SJCRH30 (cell line): ENCODE measurements around the gene PIP4K2C. TPM values are rescaled to one million over a fixed set of nuclear protein-coding genes. Genes with fewer than 3 reads are reported as not detected.
A peak's percentile ranks its signal among the peaks of the same experiment; 100 is the strongest.
"Not testable (repeated sequence)": the region's sequence is repeated elsewhere in the genome, so short reads cannot be mapped to it uniquely, and the experiment has no call there.

Source experiments
- DNase-seq, 2 experiments: peaks; one replicate each; pipeline ENCODE4 v3.0.0-alpha.2; 2015 to 2020
- H3K27ac ChIP-seq: fragments of 250-450 bp; sonication (Bioruptor Pico); 2 replicates; pipeline ENCODE4 v1.5.1; 2020; ENCODE audit warnings: mild to moderate bottlenecking, moderate library complexity
- H3K27me3 ChIP-seq: fragments of 250-450 bp; sonication (Bioruptor Pico); 2 replicates; pipeline ENCODE4 v1.5.1; 2020; ENCODE audit warnings: mild to moderate bottlenecking, moderate library complexity
- H3K36me3 ChIP-seq: fragments of 250-450 bp; sonication (Bioruptor Pico); 2 replicates; pipeline ENCODE4 v1.5.1; 2020; ENCODE audit warnings: mild to moderate bottlenecking, moderate library complexity
- H3K4me1 ChIP-seq: fragments of 250-450 bp; sonication (Bioruptor Pico); 2 replicates; pipeline ENCODE4 v1.5.1; 2020; ENCODE audit warnings: mild to moderate bottlenecking, moderate library complexity
- H3K4me3 ChIP-seq: fragments of 250-450 bp; sonication (Bioruptor Pico); 2 replicates; pipeline ENCODE4 v1.5.1; 2020; ENCODE audit warnings: mild to moderate bottlenecking, moderate library complexity
- H3K9me3 ChIP-seq: fragments of 250-450 bp; sonication (Bioruptor Pico); replicated peaks from 2 replicates; pipeline ENCODE4 v1.5.1; 2020; ENCODE audit warnings: mild to moderate bottlenecking, moderate library complexity
- total RNA-seq: library from RNA; depleted of rRNA; stranded (reverse); fragments of >200 nt; shearing (Covaris generic); gene quantifications from 2 replicates; pipeline ENCODE4 v1.2.3, GENCODE V29; 2014

PIP4K2C gene
- total RNA-seq, 1 experiment from 2014 or later = 171 TPM

DNA sequence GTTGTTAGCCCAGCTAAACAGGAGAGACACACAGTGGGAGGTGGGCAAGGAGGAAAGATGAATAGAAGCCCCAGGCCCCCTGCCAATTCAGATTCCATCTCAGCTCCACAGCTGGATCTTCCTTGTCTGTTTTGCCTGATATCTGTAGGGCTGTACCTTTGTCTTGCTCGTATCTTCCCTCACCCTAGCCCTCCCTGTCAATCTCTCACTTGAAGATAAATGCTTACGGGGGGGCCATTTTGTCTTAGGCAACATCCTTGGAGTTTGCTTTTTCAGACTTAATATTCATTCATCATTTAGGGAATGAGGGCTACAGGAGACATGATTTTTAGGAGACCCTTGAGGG, 38.7 kb upstream of the PIP4K2C start:
- Histone ChIP-seq H3K4me1 (no peaks in the 10 kb centered on the region), H3K27me3 (peaks cover 34% of the 10 kb centered on the region), H3K4me3 (no peak overlapping the region), H3K27ac (no peak overlapping the region), H3K36me3 (no peaks in the 10 kb centered on the region), H3K9me3 (no peaks in the 10 kb centered on the region)
- DNase-seq = no peak

DNA sequence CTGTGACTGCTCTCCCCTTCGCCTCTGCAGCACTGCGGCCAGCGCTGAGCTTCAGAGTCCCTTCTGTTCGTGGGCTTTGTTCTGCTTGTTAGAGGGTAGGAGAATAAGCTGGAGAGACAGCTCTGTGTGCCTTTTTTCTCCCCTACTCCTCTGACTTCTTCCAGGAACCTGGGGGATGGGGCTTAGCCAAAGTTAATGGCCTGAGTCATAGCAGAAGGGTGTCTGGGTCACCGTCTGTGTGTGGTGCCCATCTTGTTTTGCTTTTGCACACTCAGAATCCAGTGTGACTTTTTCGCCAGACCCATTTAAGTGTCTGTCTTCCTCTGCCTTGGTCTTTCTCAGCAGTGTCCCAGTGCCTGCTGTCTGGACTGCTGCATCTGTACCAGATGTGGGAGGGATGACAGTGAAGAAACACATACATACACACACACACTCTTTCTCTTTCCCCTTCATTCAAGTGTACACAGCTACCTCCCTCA, 38.1 kb upstream of the PIP4K2C start:
- DNase-seq = no peak
- Histone ChIP-seq H3K36me3 (no peaks in the 10 kb centered on the region), H3K9me3 (no peaks in the 10 kb centered on the region), H3K4me1 (no peaks in the 10 kb centered on the region), H3K4me3 (no peak overlapping the region), H3K27me3 (peaks cover 34% of the 10 kb centered on the region), H3K27ac (no peak overlapping the region)

DNA sequence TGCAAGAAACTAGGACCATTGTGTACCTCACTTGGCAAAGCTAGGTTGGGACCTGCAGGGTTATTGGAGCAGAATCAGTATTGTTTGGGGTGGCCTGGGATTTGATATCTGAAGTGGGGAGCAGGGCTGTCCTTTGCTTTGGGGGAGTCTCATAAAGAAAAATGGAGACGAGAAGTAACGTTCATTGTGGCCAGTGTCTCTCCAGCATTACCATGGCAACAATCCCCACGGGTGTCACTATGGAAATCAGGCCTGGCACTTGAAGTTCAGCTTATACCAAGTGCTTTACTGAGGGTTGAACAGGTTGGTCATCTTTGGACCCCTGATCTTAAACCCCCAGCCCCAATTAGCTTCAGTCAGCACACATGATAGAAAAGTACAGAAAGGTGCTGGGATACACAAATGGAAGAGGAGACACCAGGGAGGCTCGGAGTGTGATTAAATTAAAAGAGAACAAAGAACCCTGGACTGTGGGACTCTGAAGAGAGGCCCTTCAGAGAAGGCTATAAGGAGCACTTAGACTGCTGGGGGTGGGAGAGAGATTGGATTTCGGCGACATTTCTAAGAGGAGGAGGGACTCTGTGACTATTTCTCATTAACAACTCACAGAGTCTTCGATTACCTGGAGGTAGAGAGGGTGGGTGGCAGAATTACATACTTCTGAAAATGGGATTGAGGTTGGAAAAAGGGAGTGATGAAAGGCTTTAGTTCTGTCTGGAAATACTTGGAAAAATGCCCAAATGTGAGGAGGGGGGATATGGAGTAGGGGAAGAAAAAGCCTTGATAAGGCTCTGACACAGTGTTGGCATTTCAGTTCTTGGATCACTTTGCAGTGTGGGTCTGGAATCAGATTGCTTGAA, 37.4 kb upstream of the PIP4K2C start:
- no peaks in the 10 kb centered on the region for H3K36me3 ChIP-seq
- no peaks in the 10 kb centered on the region for H3K9me3 ChIP-seq
- H3K27ac ChIP-seq = no peak overlapping the region
- H3K4me1 ChIP-seq = no peaks in the 10 kb centered on the region
- no peak for DNase-seq
- peaks cover 34% of the 10 kb centered on the region for H3K27me3 ChIP-seq
- H3K4me3 ChIP-seq = no peak overlapping the region

DNA sequence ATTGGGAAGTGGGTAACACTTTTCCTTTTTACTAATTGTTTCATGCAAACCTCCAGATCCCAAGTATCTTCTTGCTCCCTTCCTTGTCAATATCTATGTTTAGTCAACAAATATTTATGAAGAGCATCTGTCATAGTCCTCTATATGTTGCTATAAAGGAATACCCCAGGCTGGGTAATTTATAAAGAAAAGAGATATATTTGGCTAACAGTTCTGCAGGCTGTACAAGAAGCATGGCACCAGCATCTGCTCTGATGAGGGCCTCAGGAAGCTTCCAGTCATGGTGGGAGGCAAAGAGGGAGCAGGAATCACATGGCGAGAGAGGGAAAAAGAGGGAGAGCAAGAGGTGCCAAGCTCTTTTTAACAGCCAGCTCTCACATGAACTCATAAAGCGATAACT, 36.5 kb upstream of the PIP4K2C start:
- no peaks in the 10 kb centered on the region for H3K36me3 ChIP-seq
- no peak overlapping the region for H3K27ac ChIP-seq
- no peaks in the 10 kb centered on the region for H3K4me1 ChIP-seq
- H3K9me3 ChIP-seq = no peaks in the 10 kb centered on the region
- no peak for DNase-seq
- no peak overlapping the region for H3K4me3 ChIP-seq
- H3K27me3 ChIP-seq = peaks cover 34% of the 10 kb centered on the region

DNA sequence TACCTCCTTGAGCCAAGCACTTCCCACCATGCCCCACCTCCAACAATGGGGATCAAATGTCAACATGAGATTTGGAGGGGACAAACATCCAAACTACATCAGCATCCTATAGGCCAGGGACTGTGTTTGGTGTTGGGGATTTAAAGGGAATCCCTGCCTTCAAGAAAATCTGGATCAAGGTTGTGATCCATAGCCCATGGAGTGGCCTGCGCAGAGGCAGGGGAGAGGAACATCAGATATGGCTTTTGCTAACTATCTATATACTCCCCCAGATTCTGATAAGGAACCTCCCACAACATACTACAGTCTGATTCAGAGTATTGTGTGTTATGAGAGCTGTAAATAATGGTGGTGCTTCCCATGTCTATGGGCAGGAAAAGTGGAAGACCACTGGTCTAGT, 36.1 kb upstream of the PIP4K2C start:
- DNase-seq = no peak
- Histone ChIP-seq H3K9me3 (no peaks in the 10 kb centered on the region), H3K4me1 (no peaks in the 10 kb centered on the region)

DNA sequence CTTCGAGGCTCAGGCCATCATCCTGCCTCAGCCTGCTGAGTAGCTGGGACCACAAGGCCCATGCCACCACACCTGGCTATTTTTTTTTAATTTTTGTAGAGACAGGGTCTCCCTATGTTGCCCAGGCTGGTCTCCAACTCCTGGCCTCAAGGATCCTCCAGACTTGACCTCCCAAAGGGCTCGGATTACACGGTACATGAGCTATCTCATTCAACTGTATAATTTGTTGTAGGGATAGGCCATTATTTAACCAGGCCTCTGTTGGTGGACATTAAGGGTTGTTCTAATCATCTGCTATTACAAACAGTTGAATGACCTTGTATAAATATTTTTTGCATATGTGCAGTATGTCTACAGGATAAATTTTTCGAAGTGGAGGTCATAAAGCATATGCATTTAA, 32.1 kb upstream of the PIP4K2C start:
- Histone ChIP-seq H3K9me3 (no peaks in the 10 kb centered on the region), H3K27me3 (peaks cover 20% of the 10 kb centered on the region), H3K27ac (no peak overlapping the region), H3K4me3 (no peak overlapping the region), H3K4me1 (peaks cover 5% of the 10 kb centered on the region; the same call in 1 of the 2 replicates), H3K36me3 (no peaks in the 10 kb centered on the region)
- DNase-seq = no peak

More for the DNA sequence above, 36.1 kb upstream of the PIP4K2C start:
- H3K36me3 ChIP-seq = no peaks in the 10 kb centered on the region
- no peak overlapping the region for H3K27ac ChIP-seq
- no peak overlapping the region for H3K4me3 ChIP-seq
- H3K27me3 ChIP-seq = peaks cover 34% of the 10 kb centered on the region

DNA sequence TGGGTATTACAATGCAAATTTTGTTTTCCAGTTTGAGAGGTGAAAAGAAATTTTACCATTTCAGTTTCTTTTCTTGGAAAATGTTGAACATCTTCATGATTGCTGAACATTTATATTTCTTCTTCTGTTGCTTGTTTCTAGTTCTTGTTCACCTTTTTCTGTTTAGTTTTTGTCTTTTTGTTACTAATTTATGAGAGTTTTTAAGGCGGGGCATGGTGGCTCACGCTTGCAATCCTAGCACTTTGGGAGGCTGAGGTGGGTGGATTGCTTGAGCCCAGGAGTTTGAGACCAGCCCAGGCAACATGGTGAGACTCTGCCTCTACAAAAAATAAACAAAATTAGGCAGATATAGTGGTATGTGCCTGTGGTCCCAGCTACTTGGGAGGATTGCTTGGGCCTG, 30.5 kb upstream of the PIP4K2C start:
- Histone ChIP-seq H3K4me3 (no peak overlapping the region), H3K36me3 (no peaks in the 10 kb centered on the region), H3K9me3 (no peaks in the 10 kb centered on the region), H3K27me3 (peaks cover 24% of the 10 kb centered on the region; the same call in 1 of the 2 replicates), H3K4me1 (peaks cover 5% of the 10 kb centered on the region; the same call in 1 of the 2 replicates), H3K27ac (no peak overlapping the region)
- no peak for DNase-seq

DNA sequence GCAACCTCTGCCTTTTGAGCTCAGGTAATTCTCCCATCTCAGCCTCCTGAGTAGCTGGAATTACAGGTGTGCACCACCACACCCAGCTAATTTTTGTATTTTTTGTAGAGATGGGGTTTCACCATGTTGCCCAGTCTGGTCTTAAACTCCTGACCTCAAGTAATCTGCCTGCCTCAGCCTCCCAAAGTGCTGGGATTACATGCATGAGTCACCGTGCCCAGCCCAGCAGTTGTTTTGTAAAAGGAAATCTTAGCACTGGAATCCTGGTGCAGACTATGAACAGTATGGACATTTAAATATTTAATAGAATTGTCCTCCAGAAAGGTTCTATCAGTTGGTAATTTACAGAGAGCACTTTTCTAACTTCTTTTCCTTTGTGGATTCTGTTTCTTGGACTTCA, 29.9 kb upstream of the PIP4K2C start:
- H3K4me3 ChIP-seq, H3K27ac ChIP-seq, H3K4me1 ChIP-seq, H3K36me3 ChIP-seq, H3K9me3 ChIP-seq: not testable (repeated sequence)
- peaks cover 24% of the 10 kb centered on the region; the same call in 1 of the 2 replicates for H3K27me3 ChIP-seq
- peak; percentile 69 to 72 for DNase-seq

DNA sequence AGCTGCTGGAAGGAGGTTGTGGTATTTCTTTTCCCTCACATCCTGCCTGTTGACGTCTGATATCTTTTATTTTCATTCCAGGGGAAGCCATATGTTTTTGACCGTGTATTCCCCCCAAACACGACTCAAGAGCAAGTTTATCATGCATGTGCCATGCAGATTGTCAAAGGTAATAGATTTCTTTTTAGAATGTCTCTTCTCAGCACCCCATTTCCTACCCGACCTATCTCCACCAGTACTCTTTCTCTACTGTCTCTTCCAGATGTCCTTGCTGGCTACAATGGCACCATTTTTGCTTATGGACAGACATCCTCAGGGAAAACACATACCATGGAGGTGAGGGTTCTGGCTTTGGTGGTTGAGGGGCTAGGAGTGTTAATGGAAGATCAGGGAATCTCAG, 27.6 kb upstream of the PIP4K2C start:
- H3K9me3 ChIP-seq = no peaks in the 10 kb centered on the region
- H3K27ac ChIP-seq = no peak overlapping the region
- DNase-seq = no peak
- H3K36me3 ChIP-seq = no peaks in the 10 kb centered on the region
- H3K27me3 ChIP-seq = peaks cover 30% of the 10 kb centered on the region; the same call in 1 of the 2 replicates
- H3K4me3 ChIP-seq = no peak overlapping the region
- peaks cover 5% of the 10 kb centered on the region; the same call in 1 of the 2 replicates for H3K4me1 ChIP-seq

DNA sequence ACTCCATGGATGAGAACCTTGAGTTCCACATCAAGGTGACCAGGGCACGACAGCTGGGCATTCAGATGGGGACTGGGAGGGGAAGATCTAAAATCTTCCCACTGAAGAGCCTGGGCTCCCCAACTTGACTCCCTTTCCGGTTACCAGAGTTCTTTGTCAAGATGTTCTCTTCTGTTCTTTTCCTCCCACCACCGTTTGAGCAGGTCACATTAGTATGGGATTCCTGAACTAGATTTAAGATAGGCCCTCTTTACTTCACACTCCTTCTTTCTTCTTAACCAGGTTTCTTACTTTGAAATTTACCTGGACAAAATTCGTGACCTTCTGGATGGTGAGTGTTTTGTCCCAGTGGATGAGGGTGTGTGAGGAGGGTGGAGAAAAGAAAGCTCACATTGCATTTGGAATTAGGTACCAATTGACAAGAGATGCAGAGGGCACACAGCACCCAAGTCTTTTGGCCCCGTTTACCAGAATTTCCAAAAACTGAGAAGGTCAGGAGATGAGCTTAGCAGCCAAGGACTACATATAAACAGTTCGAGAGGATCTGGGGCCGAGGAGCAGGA, 26.7 kb upstream of the PIP4K2C start:
- DNase-seq = no peak
- H3K36me3 ChIP-seq = no peaks in the 10 kb centered on the region
- H3K27me3 ChIP-seq = peaks cover 36% of the 10 kb centered on the region; the same call in 1 of the 2 replicates

DNA sequence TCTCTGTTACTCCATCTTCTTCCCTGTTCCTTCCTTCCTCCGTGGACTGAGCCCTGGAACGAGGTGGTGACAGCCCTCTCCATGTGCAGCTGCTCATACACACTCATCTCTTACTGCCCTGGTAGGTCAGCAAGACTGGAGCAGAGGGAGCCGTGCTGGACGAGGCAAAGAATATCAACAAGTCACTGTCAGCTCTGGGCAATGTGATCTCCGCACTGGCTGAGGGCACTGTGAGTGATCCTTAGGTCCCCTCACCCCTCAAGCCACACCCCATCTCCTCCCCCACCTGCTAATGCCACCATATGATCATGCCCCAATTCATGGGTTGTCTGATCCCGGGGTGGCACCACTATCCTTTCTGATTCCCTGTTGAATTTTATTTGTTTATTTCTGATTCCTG, 22.2 kb upstream of the PIP4K2C start:
- no peaks in the 10 kb centered on the region for H3K4me1 ChIP-seq
- no peak overlapping the region for H3K4me3 ChIP-seq
- no peaks in the 10 kb centered on the region for H3K36me3 ChIP-seq
- no peak for DNase-seq
- no peak overlapping the region for H3K27ac ChIP-seq
- peaks cover 36% of the 10 kb centered on the region for H3K27me3 ChIP-seq
- no peaks in the 10 kb centered on the region for H3K9me3 ChIP-seq

More for the DNA sequence above, 26.7 kb upstream of the PIP4K2C start:
- Histone ChIP-seq H3K4me3 (no peak overlapping the region), H3K4me1 (peaks cover 5% of the 10 kb centered on the region; the same call in 1 of the 2 replicates), H3K27ac (no peak overlapping the region), H3K9me3 (no peaks in the 10 kb centered on the region)

DNA sequence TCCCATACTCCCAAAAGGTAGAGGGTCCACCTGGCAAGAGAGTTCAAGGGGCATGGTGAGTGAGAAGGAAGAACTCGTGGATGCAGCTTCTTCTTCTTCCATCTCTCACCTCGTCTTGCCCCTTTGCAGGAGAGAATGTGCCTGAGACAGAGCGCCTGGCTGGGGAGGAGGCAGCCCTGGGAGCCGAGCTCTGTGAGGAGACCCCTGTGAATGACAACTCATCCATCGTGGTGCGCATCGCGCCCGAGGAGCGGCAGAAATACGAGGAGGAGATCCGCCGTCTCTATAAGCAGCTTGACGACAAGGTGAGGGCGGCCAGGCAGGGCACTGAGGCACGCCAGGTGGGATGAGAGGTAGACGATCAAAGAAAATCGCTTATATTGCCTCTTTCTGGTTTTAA, 21.1 kb upstream of the PIP4K2C start:
- no peaks in the 10 kb centered on the region for H3K36me3 ChIP-seq
- no peak overlapping the region for H3K27ac ChIP-seq
- no peaks in the 10 kb centered on the region for H3K4me1 ChIP-seq
- H3K27me3 ChIP-seq = peaks cover 30% of the 10 kb centered on the region
- DNase-seq = no peak
- H3K9me3 ChIP-seq = no peaks in the 10 kb centered on the region
- no peak overlapping the region for H3K4me3 ChIP-seq

DNA sequence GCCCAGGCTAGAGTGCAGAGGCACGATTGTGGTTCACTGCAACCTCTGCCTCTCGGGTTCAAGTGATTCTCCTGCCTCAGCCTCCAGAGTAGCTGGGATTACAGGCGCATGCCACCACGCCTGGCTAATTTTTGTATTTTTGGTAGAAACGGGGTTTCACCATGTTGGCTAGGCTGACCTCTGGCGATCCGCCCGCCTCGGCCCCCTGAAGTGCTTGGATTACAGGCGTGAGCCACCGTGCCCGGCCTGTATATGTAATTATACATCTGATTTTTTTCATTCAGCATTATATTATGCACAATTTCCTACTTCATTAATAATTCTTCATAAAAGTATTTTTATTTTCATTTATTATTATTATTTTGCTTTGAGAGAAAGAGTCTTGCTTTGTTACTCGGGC, 20.6 kb upstream of the PIP4K2C start:
- H3K4me3 ChIP-seq, H3K27ac ChIP-seq, H3K4me1 ChIP-seq, H3K36me3 ChIP-seq, DNase-seq, H3K9me3 ChIP-seq: not testable (repeated sequence)
- peaks cover 29% of the 10 kb centered on the region for H3K27me3 ChIP-seq

DNA sequence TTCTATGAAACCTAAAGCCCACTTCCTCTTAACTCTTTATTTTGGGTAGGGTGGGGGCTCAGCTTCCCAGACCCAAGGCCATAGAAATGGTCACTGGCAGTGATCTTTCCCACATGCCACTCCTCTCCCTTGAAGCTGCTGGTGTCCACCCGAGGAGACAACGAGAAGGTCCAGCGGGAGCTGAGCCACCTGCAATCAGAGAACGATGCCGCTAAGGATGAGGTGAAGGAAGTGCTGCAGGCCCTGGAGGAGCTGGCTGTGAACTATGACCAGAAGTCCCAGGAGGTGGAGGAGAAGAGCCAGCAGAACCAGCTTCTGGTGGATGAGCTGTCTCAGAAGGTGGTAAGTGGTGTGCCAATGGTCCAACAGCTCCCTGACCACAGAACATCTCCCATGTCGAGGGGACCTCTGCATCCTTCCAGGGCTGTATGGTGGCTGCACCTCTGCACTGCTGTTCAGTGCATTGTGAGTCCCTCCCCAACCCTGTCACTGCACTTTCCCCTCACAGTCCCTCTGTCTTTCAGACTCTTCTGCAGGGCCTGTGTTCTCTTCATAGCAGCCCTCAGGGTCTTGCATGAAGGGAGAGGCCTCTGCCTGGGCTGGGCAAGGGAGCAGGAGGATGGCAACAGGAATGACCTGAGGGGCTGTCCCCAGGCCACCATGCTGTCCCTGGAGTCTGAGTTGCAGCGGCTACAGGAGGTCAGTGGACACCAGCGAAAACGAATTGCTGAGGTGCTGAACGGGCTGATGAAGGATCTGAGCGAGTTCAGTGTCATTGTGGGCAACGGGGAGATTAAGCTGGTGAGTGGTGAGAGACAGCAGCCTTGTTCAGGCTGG, 18.8 kb upstream of the PIP4K2C start:
- peaks cover 34% of the 10 kb centered on the region for H3K27me3 ChIP-seq
- no peaks in the 10 kb centered on the region for H3K9me3 ChIP-seq
- H3K36me3 ChIP-seq = no peaks in the 10 kb centered on the region
- no peak overlapping the region for H3K27ac ChIP-seq
- H3K4me3 ChIP-seq = no peak overlapping the region
- DNase-seq = no peak
- no peaks in the 10 kb centered on the region for H3K4me1 ChIP-seq

DNA sequence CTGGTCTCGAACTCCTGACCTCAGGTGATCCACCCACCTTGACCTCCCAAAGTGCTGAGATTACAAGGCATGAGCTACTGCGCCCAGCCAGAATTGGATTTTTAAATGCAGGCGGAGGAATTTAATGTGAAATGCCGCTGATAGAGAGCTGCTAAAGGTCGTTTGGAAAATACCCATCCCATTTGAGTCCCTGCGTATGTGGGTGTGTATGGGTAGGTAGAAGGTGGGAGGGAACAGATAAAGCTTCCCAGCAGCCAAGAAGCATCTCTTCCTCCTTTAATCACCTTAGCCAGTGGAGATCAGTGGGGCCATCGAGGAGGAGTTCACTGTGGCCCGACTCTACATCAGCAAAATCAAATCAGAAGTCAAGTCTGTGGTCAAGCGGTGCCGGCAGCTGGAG, 16.2 kb upstream of the PIP4K2C start:
- no peaks in the 10 kb centered on the region for H3K9me3 ChIP-seq
- no peaks in the 10 kb centered on the region for H3K4me1 ChIP-seq
- no peak for DNase-seq
- H3K36me3 ChIP-seq = no peaks in the 10 kb centered on the region
- peaks cover 40% of the 10 kb centered on the region for H3K27me3 ChIP-seq
- no peak overlapping the region for H3K4me3 ChIP-seq
- no peak overlapping the region for H3K27ac ChIP-seq
